ENCODE measurements around the gene RPH3AL.

RPH3AL gene

DNA sequence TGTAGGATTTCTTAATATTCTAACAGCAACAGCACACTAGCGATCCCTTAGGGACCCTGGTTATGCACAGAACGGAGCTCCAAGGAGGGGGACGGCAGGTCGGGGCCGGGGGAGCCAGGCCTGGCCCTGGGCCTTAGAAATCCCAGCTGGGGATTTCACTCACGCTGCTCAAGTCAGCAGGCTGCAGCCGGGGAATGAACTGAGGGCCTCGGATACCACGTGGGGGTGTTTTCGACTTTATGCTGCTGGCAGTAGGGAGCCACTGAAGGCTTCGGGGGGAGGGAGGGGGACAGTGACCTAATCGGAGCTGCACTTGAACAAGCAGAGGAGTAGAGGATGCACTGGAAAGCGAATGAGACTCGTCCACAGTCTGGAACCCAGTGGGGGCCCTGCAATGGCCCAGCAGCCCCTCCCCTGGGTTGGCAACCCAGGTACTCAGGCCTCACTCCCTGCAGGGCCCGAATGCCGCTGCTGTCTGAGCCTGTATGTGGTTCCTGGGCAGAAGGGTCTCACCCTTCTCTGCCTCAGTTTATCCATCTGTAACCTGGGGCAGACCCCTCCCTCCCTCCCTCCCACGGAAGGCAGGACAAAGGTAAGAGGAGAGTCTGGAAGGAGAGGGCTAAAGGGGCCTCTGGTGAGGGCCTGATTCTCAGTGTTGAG lies 53.7 kb downstream of the RPH3AL start:
- no peak for DNase-seq

DNA sequence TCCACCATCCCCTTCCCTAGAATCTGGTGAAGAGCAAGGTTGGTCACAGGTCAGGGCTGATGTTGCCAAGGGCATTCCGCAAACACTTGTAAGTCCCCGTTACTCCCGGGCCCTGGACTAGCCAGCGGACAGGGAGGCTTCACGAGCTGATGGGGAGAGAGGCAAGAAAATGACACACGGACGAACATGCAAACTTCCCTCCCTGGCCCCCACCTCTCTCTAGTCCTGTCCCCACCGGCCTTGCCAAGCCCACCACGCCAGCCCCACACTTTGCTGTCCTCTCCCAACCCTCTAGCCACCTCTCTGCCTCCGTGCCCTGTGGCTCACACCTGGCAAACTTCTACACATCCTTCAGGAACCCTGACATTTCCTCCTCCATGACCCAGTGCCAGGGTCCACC lies 54.8 kb downstream of the RPH3AL start:
- no peak for DNase-seq

DNA sequence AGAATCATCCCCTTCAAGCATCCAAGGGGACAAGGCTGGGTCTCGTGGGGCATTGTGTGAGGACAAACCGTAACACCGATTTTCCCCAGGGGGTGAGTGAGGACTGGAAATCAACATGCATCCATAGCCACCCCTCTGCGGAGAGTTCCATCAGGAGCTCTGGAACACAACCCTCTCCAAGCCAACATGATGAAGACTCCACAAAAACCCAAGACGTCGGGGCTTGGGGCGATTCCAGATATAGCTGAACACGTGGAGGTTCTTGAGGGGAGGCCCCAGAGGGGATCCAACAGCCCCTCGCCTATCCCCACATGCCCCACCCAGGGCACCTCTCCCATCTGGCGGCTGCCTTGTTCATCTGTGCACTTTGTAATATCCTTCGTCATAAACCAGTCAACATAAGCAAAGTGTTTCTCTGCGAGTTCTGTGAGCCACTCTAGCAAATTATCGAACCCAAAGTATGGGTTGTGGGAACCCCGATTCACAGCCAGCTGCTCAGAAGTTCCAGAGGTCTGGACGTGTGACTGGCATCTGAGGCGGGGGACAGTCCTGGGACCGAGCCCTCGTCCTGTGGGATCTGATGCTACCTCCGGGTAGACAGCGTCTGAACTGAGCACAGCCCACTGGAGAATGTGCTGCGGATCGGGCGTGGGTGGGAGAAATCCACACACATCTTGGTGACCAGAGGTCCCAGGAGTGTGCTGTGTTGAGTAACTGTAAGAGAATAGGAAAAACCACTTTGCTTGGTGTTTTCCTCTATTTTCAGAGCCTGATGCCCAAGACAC lies 55.5 kb downstream of the RPH3AL start:
- no peak for DNase-seq

DNA sequence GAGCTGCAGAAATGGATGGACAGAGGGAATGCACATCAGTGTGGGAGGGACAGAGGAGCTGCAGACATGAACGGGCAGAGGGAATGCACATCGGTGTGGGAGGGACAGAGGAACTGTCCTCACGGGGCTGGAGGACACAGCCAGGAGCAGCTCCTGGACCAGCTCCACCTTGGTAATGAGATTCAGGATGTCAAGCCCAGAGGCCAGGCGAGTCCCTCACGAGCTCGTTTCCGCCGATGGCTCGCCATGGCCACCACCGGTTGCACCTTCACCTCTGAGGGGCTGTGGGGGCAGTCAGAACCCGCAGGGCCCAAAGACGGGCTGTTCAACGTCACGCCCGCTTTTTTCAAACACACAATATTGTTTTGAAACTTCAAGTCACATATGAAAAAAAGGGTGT lies 56.2 kb downstream of the RPH3AL start:
- no peak for DNase-seq

DNA sequence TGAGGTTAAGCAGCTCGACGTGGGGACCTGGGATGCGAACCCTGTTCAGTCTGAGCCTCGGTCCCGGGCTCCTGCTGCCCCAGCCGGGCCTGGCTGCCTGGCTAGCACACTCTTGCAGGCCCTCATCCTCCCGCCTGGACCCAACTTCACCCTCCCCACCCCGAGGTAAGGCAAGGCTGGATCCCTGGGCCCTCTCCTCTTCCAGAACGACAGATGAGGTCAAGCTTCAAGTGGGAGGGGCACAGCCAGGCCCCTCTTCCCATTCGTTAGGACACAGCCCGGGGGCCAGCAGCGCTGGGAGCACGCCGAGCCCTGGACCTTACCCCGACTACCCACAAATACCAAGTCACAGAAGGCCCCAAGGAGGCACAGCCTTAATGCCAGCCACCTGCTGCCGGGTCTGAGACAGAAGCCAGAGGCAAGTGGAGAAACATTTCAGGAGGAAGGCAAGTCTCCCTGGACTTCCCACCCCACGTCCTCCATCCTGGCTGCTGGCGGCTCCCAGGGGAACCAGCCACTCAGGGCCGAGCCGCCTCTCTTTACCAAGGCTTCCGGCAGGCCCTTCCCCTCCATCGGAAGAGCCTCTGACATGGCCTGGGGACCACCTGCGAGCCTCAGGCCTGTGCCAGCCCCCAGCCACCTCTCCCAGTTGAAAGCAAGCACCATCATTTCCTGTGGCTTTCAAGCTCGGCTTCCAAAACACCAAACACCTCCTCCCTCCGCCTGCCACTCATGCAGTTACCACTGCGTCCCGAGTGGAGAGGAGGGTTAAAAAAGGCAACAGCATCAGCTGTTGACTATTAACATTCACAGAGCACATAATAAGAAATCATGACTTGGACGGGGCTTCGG lies 59.9 kb downstream of the RPH3AL start:
- DNase-seq = no peak

DNA sequence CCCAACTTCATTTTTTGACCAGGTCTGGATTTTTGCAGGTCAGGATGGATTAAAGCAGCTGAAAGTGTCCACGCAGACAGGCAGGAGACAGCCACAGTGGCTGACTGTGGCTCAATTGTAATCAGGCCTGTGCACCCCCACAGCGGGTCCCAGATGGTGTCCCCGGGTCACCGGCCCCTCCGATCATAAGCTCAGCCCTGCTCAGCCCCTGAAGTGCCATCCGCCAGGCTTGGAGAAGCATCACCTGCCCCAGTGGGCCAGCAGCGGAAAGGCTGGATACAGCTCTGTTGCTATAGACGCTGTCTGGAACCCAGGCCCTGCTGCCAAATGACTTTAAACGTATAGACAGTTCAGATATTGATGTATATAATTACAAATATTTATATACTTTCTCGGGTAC lies 60.6 kb downstream of the RPH3AL start:
- no peak for DNase-seq

DNA sequence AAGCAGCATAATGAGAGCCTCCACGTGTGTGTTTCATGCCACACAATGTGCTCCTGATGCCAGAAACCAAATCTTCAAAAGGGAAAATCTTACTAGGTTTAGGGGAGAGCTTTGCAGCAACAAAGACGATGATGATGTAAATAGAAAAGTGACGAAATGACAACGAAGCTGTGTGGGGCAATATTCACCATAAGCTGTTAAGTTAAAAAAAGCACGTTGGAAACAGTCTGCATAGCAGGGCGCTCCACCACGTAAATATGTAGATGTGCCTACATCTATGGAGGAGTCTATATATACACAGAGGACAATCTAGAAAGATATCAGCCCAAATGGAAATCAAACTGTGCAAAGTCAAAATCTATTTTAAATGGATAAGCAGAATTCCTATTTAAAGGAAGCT lies 61.0 kb downstream of the RPH3AL start:
- no peak for DNase-seq

DNA sequence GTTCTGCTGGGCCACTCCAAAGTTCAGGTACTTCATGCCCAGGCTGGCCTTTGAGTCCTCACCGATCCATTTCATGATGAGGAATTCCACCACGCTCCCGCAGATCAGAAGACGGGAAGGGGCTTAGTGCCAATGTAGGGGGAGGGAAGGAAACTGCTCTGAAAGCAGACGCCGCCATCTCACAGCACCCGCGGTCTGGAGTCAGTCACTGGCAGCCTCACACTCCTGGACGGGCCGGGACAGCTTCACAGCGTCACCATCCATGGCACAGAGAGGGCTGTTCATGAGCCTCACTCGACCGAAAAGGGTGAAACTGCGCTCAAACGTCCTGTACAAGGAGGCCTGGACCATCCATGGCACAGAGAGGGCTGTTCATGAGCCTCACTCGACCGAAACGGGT lies 62.0 kb downstream of the RPH3AL start:
- DNase-seq = no peak

DNA sequence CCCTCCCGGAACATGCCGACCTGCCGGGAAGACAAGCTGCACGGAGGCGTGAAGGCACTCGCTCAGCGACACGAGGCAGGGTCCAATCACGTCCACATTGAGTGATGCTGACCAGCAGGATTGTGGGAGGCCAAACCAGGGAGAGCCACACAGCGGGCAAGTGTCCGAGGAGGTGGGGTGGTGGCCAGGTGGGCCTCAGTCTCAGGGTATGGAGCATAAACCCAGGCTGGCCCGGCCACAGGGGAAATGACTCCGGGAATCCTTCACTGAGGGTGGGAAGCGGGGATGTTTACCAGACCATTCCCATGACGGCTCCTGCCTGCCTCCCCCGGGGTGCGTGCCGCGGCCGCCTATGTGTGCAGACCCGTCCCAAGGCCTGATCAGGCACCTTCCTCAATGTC lies 62.5 kb downstream of the RPH3AL start:
- DNase-seq = no peak

DNA sequence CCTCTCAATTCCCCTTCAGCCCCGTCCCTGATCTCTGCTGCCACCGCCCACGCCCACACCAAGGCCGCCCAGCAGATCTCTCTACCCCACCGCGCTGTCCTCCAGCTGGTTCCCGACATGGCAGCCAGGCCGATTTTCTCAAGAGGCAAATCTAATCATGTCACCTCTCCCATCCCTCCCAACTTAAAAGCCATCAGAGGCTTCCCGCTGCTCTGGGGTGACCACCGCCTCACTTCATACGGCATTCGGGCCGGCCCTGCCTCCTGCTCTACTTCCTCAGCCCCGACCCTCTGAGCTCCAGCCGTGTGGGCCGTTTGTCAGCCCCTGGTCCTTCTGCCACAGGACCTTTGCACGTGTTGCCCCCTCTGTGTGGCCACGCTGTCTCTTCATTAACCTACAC lies 63.2 kb downstream of the RPH3AL start:
- no peak for DNase-seq

DNA sequence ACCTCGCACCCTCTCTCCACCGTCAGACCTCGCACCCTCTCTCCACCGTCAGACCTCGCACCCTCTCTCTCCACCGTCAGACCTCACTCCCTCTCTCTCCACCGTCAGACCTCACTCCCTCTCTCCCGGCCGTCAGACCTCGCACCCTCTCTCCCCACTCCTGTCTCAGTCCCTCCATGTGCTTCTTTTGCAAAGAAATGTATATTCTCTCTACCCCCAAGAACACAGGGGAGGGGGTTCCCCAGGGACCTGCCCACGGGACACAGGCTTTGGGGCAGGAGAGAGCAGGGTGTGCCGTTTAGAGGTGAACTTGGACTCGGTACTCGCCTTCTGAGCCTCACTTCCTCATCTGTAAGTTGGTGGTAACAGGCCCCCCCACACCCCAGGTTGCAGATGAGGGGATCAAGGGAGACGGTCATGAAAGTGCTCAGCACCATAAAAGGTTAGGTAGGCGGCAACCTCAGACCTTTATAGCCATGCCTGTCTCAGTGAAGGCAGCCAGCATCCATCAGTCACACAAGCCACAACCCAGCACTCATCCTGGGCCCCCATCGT lies 63.7 kb downstream of the RPH3AL start:
- DNase-seq = no peak

DNA sequence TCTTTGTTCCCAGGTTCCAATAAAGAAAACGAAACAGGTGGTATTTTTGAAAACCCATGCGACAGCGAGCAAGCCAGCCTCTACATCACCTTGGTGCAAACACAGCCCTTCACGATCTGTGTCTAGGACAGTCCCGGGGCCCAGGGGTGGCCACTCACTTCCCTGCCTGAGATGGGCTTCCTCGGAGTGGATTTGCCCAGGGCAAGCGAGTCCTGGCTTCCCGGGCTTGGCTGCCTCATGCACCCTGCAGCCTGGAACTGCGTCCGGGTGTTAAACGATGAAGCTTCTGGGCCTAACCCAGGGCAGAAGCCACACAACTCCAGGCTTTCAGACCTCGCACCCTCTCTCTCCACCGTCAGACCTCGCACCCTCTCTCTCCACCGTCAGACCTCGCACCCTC lies 66.0 kb downstream of the RPH3AL start:
- DNase-seq = no peak

DNA sequence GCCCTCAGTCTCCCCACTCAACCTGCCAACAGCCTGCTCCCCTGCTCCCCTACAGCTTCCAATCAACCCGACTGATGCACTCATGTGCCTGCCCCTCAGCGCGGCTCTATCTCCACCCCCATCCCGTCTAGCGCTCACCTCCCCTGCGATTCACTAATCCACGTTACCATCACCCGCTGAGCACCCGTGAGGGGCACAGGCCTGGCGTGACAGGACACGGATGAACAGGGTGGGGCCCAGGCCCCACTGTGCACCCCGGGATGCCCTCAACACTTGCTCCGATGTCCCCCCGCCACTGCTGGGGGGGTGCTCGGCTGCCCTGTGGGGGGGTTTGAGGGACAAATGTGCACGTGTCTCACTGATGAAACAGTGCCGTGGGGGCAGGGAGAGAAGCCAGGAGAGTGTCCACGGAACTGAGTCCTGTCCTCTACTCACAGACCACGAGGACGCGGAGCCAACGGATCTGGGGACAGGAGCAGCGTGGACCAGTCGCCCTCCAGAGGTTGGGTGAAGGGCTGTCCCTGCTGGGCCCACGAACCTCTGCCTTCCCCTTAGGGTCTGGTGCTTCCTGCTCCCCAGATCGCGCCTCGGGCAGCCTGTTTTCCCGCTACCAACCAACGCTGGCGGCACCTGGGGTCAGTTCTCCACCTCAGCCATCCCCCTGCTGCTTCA lies 66.7 kb downstream of the RPH3AL start:
- DNase-seq = no peak

DNA sequence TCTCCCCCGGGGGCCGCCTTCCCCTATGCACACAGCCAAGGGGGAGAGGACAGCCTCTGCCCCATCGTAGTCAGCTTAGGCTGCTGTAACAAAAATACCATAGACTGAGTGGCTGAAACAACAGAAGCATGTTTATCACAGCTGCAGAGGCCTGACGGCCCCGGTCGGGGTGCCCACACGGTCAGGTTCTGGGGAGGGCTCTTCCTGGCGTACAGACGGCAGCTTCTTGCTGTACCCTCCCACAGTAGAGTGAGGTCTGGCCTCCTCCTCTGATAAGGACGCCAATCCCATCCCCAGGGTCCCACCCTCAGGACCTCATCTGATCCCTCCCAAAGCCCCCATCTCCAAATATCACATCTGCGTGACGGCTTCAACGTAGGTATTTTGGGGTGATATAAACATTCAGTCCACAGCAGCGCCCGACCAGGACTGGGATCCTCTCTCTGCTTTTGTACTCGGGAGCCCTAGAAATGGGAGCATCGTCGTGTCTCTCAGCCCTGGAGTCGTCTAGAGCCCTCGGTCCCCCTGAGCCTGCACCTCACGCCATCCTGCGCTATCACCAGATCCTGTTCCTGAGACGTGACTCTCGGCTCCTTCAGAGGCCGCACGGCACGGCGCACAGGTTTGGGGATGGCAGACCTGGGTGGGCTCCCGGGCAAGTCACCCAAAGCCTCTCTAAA lies 67.8 kb downstream of the RPH3AL start:
- no peak for DNase-seq

DNA sequence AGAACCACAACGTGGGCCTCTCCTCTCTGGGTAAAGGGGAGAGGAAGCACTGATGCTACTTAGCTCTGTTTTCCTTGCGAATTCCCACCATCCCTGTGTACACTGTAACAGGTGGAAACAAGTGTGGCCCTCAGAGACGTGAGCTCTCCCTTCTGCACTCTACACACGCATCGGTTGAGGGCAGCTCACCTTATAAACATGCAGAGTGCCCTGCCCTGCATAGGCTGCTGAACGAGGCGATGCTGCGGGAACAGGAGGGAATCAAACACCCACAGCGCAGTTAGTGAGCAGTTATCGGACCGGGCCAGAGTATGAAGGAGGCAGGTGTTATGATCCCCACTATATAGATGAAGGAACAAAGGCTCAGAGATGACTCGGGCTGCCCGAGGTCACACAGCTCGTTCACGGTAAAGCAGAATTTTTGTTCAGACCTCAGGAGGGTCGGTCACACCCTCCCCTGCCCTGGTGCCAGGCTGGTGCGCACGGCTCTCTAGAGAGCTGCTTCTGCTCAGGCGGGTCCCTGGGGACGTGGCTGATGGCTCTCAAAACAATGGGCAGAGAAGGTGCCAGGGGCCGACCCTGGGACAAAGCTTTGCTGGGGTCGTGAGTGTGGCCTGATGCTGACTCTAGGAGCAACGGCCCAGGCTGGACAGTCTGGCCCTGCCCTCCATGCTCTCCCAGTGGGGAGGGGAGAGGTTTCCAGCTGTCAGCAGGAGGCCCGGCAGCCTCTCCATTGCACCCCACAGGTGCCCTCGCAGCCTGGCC lies 68.5 kb downstream of the RPH3AL start:
- DNase-seq = no peak

DNA sequence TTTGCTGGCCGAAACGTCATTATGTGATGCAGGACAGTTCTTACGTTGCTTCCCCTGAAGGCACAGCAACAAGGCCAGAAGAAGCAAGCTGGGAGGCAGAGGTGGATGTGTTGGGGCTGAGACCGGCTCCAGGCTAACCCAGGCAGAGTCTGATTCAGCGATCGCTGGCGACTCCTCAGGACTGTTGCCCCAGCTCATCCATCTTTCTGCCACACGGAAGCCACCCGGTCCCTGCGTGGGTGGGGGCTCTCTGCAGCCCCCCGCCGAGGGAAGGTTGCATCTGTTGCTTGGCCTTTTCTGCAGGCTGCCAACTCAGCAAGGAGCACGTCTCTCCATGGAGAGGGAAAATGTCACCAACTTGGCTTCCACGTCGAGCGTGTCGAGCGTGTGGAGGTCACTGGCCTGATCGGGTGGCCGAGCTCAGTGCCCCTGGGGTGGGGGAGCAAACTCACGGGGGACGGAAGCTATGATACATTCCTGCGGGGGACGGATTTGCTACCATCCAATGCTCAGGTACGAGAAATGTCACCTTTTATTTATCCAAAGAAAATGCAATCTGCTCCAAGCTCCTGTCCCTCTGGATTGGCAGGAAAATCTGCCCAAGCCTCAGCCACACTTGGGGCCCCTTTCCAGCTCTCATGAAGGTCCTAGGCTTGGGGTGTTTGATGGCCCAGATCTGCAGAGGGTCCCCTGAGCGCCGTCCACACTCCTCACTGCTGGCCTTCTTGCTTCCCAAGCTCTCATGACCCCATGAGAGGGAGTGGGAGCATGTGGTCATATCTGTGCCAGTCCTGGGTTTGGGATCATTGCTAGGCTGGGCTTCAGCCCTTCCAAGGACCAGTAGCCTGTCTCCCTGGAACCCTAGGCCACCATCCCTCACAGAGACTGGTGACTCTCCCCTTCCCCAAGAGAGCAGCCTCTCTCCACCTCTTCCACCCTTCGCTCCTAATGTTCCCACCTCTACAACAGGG lies 69.4 kb downstream of the RPH3AL start:
- no peak for DNase-seq

DNA sequence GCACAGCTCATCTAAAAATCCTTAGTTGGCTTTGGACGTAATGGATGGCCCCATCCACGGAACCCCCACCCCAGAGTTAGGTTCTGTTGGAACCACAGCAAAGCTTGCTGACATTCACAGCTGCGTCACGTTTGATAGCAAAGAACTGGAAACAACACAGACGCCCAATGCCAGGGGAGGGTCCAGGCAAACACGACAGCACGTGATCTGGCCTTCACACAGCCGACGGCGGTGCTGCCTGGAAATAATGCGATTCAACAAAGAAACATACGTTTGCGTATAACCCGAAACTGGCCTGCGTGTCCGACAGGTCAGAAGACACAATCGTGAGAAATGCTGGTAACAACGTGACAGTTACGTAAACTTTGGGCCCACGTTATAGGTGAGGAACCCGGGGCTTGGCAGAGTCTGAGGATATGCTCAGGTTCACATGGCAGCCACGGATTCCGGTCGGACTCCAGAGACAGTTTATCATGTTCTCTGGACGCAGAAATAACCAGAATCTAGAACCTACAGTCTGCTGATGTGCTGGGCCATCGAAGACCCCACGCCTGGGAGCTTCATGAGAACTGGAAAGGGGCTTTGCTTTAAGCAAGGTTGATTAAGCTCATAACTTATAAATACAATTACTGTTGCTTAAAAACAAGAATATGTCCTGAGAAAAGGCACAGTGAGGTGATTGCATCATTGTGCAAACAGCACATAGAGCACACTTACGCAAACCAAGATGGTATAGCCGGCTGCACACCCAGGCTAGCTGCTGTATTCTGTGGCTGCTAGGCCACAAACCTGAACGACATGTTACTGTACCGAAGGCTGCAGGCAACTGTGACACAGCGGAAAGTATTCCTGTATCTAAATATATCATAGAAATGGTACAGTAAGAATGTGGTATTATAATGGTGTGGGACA lies 70.4 kb downstream of the RPH3AL start:
- DNase-seq = no peak

DNA sequence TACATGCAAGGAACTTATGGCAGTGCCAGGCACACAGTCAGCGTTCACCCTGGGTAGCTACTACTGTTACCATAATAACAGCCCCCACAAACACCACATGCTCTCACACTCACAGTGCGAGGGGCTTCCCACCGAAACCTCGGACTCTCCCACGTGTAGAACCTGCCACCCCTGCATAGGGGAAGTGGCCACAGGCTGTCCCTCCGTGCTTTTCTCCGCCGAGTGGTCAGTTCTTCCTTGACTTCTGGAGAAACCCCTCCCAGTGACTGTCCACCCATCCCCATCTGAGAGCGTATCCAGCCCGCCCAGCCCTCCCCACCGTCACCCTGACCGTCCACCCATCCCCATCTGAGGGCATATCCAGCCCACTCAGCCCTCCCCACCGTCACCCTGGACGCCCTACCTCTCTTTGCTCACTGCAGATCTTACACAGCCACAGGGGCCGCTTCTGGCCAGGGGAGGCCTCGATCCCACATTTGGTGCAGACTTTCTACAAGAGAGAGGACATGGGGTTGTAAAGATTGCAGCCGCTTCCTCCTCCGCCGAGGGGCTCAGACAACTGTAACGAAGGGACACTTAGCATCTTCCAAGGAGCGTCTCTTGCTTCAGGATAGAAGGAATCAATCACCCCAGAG lies 71.1 kb downstream of the RPH3AL start:
- DNase-seq = no peak

DNA sequence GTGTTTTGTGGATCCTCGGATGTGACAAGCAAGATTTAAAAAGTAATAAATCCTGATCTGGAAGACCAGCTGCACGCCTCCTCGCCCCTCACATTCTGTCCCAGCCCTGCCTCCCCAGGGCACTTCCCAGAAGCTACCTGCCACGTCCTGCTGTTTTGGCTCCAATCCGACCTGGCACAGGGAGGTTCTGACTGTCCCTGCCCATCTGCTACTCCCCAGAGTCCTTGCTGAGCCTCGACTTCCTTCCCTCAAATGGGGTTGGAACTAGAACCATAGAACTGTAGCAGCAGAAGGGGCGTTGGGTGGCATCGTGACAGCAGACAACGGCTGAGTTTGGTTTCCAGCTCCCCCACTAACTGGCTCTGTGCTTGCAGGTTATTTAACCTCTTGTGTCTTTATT lies 71.7 kb downstream of the RPH3AL start:
- DNase-seq = no peak
